GM21360 (cell line): ENCODE results near the gene UBR3.
"Not testable (repeated sequence)": the region's sequence is repeated elsewhere in the genome, so short reads cannot be mapped to it uniquely, and the experiment has no call there.

Source experiments
- ATAC-seq: cut with Tn5 transposase; IDR thresholded peaks from one replicate; pipeline ENCODE4 v1.9.1; 2021; ENCODE audit warnings: mild to moderate bottlenecking, moderate library complexity; ENCODE audit not compliant: unreplicated experiment

UBR3 gene

DNA sequence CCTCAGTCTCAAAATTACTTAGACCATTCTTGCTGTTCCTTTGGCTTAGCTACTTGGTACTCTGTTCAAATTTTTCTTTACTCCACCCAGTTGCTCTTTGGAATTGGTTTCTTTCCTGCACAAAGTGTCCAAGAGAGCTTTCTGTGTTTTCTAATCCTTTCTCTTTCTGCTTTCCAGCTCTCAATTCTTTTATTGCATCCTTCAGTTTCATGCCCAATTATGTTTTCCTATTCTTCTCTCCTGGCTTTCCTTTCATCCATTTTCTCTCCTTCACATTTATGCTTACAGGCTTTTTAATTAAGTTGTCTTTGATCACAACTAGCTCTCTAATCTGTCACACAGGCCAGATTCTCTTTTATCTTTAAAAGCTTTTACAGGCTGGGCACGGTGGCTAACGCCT, 38.2 kb downstream of the UBR3 start:
- no peak for ATAC-seq

GRCh38 chr2:169866230-169866629, 39.0 kb downstream of the UBR3 start:
- ATAC-seq = not testable (repeated sequence)

DNA sequence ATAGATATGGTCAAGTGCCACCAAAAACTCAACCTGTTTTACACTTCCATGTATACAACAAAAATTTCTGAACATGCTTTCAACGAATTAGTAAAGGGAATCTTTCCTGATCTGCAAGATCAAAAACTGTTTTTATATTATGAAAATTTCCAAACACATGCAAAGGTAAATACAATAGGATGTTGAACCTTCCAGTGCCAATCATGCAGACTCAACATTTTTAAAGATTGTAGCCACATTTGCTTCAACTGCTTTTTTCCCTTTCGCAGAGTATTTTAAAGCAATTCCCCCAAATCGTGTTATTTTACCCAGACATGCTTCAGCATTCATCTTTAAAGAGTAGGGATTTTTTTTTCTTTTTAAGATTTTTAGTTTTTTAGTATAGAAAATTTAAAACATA, 40.3 kb downstream of the UBR3 start:
- no peak for ATAC-seq

DNA sequence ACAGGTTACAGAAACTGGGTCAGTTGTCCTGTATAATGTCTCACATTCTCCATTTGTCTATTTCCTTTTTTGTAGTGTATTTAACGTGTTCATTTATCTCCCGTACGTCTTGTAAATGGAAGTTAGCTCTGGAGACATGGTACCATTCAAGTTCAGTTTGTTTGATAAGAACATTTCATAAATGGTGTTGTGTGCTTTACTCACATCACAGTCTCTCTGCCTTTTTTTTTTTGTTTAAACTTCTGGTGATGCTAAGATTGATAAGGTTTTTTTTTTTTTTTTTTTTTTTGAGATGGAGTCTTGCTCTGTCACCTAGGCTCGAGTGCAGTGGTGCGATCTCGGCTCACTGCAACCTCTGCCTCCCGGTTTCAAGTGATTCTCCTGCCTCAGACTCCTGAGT, 41.7 kb downstream of the UBR3 start:
- no peak for ATAC-seq

- not testable (repeated sequence) for ATAC-seq
Measured at GRCh38 chr2:169871369-169871768, 44.1 kb downstream of the UBR3 start.

DNA sequence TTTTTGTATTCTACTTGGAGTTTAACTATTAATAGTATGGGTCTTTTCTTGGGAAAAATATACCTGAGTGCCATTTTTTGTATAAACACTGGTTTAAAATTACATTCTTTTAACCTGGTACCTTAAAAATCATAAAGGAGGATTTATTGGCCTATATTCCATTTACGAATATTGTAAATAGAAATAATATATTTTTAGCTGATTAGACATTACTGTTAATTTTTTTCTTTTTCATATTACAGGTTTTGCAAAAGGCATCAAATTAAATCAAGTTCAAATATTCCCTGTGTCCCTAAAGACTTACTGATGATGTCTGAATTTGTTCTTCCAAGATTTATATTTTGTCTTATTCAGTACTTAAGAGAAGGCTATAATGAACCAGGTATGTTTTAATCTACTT, 44.7 kb downstream of the UBR3 start:
- no peak for ATAC-seq

- no peak for ATAC-seq
Measured at GRCh38 chr2:169877398-169877797, 50.1 kb downstream of the UBR3 start.

DNA sequence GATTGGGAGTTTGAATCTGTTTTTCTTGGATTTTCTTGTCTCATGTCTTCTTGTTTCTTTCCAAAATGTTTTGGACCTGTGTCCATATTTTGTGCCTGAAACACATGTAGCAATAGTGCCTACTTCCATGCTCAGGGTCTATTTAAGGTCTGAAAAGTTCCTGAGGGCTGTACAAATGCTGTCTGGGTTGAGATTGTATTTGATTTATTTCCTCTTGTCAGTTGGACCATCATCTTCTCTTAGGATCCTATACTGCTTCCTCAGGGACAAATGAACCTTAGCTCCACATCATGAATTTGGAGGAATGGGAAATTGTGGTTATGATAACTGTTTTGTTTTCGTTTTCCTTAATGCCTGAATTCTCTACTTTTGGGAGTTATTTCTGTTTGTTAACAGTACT, 59.9 kb downstream of the UBR3 start:
- no peak for ATAC-seq

GRCh38 chr2:169891593-169892298, 64.5 kb downstream of the UBR3 start:
- ATAC-seq = no peak

- ATAC-seq = no peak
Measured at GRCh38 chr2:169892951-169893350, 65.7 kb downstream of the UBR3 start.

DNA sequence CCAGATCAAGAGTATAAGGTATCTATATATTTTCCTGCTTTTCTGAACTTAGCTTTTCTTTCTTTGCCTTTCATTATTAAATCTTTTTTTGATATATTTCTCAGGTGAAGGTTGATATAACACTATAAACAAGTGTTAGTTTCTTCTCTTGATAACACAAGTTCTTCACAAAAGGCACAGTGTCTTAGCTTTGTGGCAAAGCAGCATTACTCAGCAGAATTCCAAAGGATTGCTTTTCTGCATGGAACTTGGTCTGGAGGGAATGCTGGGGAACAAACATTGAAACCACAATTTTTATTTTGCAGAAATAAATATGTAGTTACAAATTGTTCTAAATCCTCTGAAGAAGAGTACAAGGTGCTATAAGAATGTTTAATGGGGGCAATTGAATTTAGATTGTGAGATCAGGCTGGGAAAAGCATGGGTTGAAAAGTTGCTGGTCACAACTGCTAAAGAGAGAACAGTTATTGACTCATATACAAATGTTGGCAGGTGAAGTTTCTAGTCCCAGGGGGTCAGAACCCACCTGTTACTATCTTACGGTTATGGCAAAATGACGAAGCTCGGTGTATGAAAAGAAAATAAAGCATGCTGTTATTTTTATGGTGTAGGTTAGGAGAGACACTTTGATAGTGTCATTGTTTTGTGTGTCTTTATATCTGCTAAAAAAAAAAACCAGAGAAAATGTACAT, 68.2 kb downstream of the UBR3 start:
- ATAC-seq = no peak

DNA sequence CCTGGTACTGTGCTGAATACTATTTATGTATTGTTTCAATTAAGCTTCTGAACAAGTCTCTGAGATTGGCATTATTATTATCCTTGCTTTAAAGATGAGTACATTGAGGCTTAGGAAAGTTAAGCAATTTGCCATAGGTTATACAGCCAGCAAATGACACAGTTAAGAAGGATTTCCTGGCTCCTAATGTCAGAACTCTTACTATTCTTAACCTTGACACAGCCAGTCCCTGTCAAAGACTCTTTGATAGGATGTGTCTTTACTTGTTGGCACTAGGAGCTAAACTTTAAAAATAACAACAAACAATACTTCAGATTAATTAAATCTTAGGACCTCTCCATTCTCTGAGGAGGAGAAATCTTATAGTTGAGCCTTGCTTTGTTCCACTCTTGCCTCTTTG, 70.6 kb downstream of the UBR3 start:
- no peak for ATAC-seq

- not testable (repeated sequence) for ATAC-seq
Measured at GRCh38 chr2:169900103-169900502, 72.8 kb downstream of the UBR3 start.

DNA sequence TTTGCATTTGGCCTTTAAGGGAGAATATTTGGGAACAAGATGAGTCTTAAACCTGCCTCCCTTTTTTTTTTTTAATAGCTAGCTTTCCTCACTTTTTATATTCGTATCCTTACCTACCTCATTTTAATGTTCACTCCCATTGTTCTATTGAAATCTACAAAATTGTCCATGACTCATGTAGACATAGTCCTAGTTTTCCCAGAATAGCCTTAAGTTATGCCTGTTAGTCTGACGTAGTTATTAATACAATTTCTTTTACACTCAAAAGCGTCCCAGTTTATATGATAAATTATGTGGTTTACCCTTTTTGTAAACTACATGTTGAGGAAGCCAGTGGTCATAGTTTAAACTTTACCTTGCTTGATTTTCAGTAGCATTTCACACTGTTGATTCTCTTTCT, 73.4 kb downstream of the UBR3 start:
- no peak for ATAC-seq

- no peak for ATAC-seq
Measured at GRCh38 chr2:169906731-169907130, 79.5 kb downstream of the UBR3 start.

DNA sequence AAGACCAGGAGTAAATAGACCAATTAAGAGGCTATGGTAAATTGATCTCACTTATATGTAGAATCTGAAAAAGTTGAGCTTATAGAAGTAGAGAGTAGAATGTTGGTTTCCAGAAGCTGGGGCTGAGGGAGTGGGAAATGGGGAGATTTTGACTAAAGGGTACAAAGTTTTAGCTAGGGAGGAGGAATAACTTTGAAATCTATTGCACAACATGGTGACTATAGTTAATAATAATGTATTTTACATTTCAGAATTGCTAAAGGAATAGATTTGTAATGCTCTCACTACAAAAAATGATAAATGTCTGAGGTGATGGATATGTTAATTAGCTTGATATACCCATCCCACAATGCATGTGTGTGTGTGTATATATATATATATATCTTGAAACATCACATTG, 82.1 kb downstream of the UBR3 start:
- no peak for ATAC-seq

GRCh38 chr2:169910109-169910799, 83.0 kb downstream of the UBR3 start:
- no peak for ATAC-seq

DNA sequence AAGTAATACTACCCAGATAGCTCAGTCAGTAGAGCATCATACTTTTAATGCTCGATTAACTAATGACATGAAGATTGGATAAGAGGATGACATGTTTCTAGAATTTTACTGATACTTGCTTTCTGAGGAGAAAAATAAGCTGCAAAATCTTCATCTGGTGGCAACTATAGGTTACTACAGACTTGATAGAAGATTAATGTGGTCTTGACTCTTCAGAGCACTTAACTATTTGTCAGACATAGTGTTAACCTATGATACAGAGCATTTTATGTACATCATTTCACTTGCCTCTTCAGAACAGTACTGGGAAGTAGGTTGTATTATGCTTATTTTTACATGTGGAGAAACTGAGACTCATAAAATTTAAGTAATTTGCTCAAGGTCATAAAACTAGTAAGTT, 83.9 kb downstream of the UBR3 start:
- ATAC-seq = no peak

DNA sequence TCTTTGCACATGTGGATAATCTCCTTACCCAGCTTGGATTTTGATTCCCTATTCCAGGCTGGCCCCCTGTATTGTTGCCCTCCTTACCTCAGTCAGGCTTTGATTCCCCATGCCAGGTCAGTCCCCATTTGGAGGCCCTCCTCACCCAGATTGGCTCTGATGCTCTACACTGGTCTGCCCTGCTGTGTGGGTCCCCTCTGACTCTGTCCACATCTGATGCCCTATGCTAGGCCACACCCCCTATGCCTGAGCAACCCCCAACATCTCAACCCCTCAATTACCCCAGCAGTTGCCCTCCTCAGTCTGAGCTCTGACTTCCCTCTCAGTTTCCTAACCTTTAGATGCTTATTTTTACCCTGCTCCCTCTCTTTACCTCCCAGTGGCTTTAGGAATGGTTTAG, 89.4 kb downstream of the UBR3 start:
- ATAC-seq = no peak

DNA sequence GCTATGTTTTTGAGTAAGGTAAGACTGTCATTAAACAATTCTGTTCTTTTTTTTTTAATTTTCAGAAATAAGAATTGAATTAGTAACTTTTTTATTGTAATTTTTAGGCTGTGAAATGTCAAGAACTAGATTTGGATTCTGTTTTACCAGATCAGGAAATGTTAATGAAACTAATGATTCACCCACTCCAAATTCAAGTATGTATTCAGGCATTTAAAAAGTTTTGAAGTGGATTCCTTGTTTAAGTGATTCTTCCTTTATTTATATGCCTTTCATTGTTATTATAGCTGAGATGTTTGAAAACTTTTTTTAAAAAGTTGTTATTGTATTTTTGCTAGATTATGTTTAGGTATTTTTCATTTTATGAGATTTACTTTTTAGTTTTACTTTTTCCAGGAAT, 96.7 kb downstream of the UBR3 start:
- ATAC-seq = no peak

DNA sequence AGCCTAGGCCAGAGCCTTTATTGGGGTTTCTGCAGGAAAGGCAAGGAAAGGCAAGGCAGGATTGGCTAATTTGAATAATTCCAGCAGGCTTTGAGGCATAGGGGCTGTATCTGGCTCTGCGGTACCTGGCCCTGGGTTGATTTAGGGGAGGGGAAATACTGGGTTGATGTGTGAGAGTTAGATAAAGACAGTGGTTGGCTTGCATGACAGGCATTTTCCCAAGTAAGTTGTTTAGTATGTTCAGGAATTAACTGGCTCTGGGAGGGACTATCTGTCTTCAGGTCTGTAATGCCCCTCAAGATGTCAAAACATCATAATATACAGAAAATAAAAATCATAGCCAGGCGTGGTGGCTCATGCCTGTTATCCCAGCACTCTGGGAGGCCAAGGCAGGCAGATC, 98.7 kb downstream of the UBR3 start:
- no peak for ATAC-seq

- no peak for ATAC-seq
Measured at GRCh38 chr2:169928463-169928864, 101.2 kb downstream of the UBR3 start.
